ENCODE results near the gene ABCA12.

ABCA12 gene

GRCh38 chr2:215136669-215137328 is 1.6 kb downstream of the ABCA12 start:
- DNase-seq = no peak

GRCh38 chr2:215120401-215120800 is 18.0 kb downstream of the ABCA12 start:
- no peak for DNase-seq

GRCh38 chr2:215119847-215120246 is 18.6 kb downstream of the ABCA12 start:
- no peak for DNase-seq

- no peak for DNase-seq
These were observed 27.5 kb downstream of the ABCA12 start for GRCh38 chr2:215110918-215111317.

GRCh38 chr2:215107216-215108056 is 31.0 kb downstream of the ABCA12 start:
- no peak for DNase-seq

GRCh38 chr2:215105607-215106354 is 32.6 kb downstream of the ABCA12 start:
- no peak for DNase-seq

- no peak for DNase-seq
These were observed 34.2 kb downstream of the ABCA12 start for GRCh38 chr2:215104226-215104625.

GRCh38 chr2:215098875-215099274 is 39.6 kb downstream of the ABCA12 start:
- no peak for DNase-seq

- DNase-seq = no peak
These were observed 54.3 kb downstream of the ABCA12 start for GRCh38 chr2:215084080-215084479.

GRCh38 chr2:215083146-215083545 is 55.3 kb downstream of the ABCA12 start:
- no peak for DNase-seq

- DNase-seq = no peak
These were observed 56.0 kb downstream of the ABCA12 start for GRCh38 chr2:215082446-215082845.

GRCh38 chr2:215080545-215080944 is 57.9 kb downstream of the ABCA12 start:
- DNase-seq = no peak

GRCh38 chr2:215071676-215072075 is 66.8 kb downstream of the ABCA12 start:
- no peak for DNase-seq

GRCh38 chr2:215068399-215068798 is 70.0 kb downstream of the ABCA12 start:
- DNase-seq = no peak

- DNase-seq = no peak
These were observed 72.3 kb downstream of the ABCA12 start for GRCh38 chr2:215066124-215066523.

- no peak for DNase-seq
These were observed 74.9 kb downstream of the ABCA12 start for GRCh38 chr2:215063526-215063925.

- no peak for DNase-seq
These were observed 77.4 kb downstream of the ABCA12 start for GRCh38 chr2:215060861-215061536.

GRCh38 chr2:215059724-215060123 is 78.7 kb downstream of the ABCA12 start:
- no peak for DNase-seq

- no peak for DNase-seq
These were observed 82.5 kb downstream of the ABCA12 start for GRCh38 chr2:215055891-215056290.

- no peak for DNase-seq
These were observed 85.6 kb downstream of the ABCA12 start for GRCh38 chr2:215052810-215053209.

- DNase-seq = no peak
These were observed 86.0 kb downstream of the ABCA12 start for GRCh38 chr2:215052404-215052803.

- DNase-seq = no peak
These were observed 89.1 kb downstream of the ABCA12 start for GRCh38 chr2:215049341-215049740.

- DNase-seq = no peak
These were observed 100.0 kb downstream of the ABCA12 start for GRCh38 chr2:215038421-215038820.
